Kidney tubule cell (primary cell): ENCODE data around the gene EVC2.
A peak's percentile ranks its signal among the peaks of the same experiment; 100 is the strongest.

Experiments used
- DNase-seq: peaks from one replicate; pipeline ENCODE4 v3.0.0-alpha.2; 2018; ENCODE audit warnings: low spot score

EVC2 gene

GRCh38 chr4:5708449-5709206 lies at the start of gene EVC2:
TSS of gene EVC2 (minus strand) at chr4:5708559. CDS start at chr4:5708513, 46 bp downstream.
- DNase-seq: peak; percentile 62

GRCh38 chr4:5757954-5758353 lies 49.6 kb upstream of the EVC2 start:
- DNase-seq: no peak

- no peak for DNase-seq
Observed at GRCh38 chr4:5757536-5757935, 49.2 kb upstream of the EVC2 start.

DNA sequence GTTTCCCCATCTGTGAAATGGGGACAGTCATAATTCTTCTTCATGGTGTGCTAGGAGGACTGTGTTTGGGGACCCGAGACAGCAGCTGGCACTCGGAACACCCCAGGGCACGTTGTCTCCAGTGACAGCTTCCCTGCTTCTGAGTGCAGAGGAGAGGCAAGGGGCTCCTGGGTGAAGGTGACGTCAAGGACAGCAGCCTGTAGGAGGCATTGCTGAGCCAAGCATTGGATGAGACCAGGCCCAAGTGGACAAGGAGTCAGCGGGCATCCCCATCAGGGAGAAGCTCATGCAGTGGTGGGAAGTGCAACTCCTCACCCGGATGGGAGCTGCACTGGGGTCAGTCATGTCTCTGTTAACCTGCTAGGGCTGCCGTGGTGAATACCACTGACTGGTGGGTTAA lies 48.7 kb upstream of the EVC2 start:
- no peak for DNase-seq

DNA sequence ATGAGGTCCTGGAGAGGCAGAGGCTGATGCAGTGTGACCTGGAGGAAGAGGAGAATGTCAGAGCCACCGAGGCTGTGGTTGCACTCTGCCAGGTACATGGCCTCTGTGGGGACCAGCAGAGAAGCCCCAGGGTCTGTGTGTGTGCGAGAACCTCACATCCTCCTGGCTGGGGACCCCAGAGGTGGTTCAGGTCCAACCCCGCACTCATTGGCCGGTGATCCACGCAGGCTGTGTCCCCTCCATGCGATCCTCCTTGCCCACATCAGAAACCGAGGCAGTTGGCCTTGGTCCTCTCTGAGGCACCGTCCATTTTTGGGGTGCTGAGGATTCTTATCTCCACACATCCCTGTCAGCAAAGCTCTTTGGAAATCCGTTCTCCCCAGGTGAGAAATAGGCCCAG lies 47.9 kb upstream of the EVC2 start:
- no peak for DNase-seq

- no peak for DNase-seq
Observed at GRCh38 chr4:5755679-5756078, 47.3 kb upstream of the EVC2 start.

GRCh38 chr4:5755161-5755560 lies 46.8 kb upstream of the EVC2 start:
- no peak for DNase-seq

GRCh38 chr4:5754529-5754881 lies 46.1 kb upstream of the EVC2 start:
- DNase-seq: no peak

GRCh38 chr4:5753766-5754528 lies 45.6 kb upstream of the EVC2 start:
- DNase-seq: peak; percentile 98

DNA sequence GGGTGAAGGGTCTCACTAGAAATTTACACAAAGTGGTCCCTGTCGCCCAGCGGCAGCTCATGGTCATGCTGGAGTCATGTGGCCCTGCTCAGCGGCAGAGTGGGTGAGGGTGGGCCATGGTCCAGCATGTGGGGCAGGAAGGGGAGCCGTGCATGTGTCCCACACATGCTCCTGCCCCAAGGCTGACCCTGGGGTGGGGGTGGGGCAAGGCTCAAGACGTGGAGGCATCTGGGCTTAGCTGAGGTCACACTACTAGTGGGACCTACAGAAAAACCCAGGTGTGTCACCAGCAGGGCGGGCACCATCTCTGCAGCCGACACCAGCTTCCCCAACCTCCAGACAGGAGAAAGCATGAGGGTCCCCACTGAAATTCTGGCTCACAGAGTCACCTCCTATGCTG lies 45.0 kb upstream of the EVC2 start:
- no peak for DNase-seq

- peak; percentile 79 for DNase-seq
Observed at GRCh38 chr4:5752376-5753184, 44.2 kb upstream of the EVC2 start.

DNA sequence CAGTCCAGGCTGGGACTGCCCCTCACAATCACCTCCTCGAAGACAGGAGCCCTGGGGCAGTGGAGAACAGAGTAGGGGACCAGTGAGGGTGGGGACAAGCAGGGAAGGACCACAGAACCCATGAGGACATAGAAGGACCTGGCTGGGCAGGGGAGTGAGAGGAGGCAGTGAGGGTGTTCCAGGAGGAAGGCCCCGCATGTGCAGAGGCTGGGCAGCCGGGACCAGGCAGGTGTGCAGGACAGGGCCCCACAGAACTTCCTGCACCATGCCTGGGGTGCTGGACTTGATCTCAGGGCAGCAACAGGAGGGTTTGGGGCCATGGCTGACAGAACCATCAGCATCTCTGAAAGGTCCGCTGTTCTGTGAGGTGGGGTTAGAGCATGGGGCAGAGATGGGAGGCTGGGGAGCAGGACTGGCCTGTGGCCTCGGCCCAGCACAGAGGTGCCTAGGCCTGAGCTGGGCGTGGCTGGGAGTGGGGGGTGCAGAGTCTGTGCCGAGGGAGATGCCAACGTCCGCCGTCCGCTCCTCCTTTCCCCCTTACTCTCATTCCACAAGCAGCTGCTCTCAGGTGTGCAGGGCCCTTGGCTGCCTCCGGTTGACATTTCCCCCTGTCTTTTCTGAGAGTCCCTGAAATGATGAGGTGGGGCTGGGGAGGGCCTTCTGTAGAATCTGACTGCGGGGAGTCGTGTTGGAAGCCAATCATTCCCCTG lies 43.5 kb upstream of the EVC2 start:
- DNase-seq: no peak

- peak; percentile 84 for DNase-seq
Observed at GRCh38 chr4:5750946-5751665, 42.7 kb upstream of the EVC2 start.

DNA sequence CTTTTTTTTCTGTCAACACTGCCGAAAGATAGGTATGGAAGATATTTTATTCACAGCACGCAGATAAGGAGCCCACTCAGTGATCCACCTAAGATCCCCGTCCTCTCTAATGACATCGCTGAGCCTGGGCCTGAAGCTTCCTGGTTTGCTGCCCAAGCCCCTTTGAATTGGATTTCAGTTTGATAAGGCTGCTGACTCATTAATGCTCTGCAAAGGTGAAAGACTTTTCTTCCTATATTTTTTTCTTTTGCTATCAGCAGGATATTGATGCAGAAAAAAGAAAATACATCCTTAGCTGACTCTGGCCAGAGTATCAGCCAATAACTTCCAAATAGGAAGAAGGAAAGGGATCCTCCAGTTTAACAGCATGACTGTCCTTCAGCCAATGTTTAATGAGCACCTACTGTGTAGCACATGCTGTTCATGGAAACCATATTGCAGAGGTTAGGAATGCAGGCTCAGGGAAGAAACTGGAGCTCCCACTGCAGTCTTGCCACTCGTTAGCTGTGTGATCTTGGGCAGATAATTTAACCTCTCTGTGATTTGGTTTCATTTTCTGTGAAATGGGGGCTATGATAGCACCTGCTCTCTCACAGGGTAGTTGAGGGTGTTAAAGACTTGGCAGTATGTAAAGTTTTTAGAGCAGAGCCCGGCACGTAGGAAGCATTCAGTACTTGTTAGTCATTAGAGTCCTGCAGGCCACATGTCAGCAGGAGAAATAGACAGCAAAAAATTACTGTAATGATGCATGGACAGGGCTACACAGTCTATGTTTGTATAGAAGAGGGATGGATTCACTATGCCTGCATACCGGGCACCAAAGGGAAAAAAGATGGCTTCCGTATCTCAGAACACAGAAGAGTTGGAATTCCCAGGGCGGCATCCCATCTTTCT lies 41.9 kb upstream of the EVC2 start:
- DNase-seq: peak; percentile 55

- no peak for DNase-seq
Observed at GRCh38 chr4:5749568-5749967, 41.2 kb upstream of the EVC2 start.

DNA sequence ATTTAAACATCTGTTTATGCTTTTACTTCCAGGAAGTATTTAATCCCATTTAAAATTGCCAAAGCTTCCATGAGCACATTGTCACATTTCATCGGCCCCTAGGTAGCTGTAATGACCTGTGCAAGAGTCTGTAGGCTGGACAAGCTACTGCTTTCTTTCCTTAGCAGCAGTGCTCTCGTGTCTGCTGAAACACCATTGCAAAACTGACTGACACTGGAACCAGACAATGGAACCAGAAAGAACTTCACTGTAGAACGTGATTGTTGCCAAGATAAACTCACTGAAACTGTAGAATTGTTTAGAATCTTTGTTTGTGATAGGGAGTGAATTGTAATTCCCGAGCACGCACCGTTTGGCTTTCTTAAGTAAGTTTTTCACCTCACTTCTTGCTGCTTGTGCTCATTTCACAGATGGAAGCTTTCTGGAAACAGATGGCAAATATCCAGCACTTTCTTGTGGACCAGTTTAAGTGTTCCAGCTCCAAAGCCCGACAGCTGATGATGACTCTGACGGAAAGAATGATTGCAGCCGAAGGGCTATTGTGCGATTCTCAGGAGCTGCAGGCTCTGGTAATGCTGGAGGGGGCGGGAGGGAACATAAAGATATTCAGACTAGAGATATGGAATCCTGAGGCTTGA lies 39.5 kb upstream of the EVC2 start:
- peak; percentile 95 for DNase-seq

DNA sequence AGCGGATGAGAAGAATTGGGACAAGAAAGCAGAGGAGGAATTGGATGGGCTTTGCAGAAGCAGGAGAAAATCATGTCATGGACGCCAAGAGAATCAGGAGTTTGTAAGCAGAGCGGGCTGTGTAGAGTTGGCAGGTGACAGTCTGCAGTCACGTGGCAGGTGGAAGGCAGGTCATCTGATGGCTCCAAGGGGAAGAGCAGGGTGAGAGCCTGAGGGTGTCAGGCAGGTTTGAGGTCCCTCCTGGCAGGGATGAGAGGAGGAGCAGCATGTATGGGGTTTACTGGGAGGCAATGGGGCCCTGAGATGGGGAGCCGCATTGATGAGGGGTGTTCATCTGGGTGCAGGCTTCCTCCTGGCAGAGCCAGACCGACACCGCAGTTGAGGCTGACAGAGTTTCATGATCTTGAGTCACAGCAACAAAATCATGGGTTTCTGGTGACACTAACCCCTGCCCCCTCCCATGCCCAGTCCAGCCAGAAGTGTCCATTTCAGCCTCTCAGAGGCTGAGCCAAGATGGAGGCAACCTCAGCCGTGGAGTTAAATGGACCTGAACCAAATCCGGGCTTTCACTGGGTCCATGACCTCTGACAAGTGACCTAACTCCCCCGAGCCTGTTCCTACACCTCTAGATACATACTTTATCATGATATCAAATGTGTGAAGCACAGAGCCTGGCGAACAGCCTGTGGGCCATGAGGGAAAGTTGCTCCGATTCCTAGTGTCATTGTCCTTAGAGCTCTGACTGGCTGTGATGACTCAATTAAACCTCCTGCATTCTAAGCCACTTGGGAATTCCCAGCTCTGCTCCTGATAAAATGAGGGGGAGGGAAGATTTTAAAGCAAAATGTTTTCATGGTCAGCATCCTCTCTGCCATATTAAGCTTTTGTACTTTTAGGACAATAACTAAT lies 38.7 kb upstream of the EVC2 start:
- peak; percentile 82 for DNase-seq

- no peak for DNase-seq
Observed at GRCh38 chr4:5746250-5746649, 37.9 kb upstream of the EVC2 start.

GRCh38 chr4:5742968-5743367 lies 34.6 kb upstream of the EVC2 start:
- no peak for DNase-seq
